ENCODE measurements around the gene QRICH2. TPM values are rescaled to one million over a fixed set of nuclear protein-coding genes. Genes with fewer than 3 reads are reported as not detected.

Gene QRICH2
- total and polyA plus RNA-seq, 10 donors, result 1.3 to 3.1 (median 2.6) TPM

- H3K4me3 ChIP-seq, result no peak overlapping the region
- H3K4me1 ChIP-seq, result peaks cover 0 to 4% (median 0%) of the 10 kb centered on the region in 6 donors
- WGBS, 5 donors, result 92 to 98% (median 96%) methylated on average over 9 of the region's 9 CpGs
- H3K36me3 ChIP-seq, result peaks cover 0 to 27% (median 7%) of the 10 kb centered on the region in 6 donors
- DNase-seq, result no peak
- intact Hi-C loops (cut with DNase I; ENCODE audit: low total_unique reads), result no loop called here
- H3K9me3 ChIP-seq, result no peaks in the 10 kb centered on the region
- no peak overlapping the region for H3K27ac ChIP-seq
- TF ChIP-seq POLR2AphosphoS5 (IDR thresholded peaks at IDR 0.05) (no peak), POLR2A (IDR thresholded peaks at IDR 0.05) (no peak)
- TF ChIP-seq, protein P1, sequence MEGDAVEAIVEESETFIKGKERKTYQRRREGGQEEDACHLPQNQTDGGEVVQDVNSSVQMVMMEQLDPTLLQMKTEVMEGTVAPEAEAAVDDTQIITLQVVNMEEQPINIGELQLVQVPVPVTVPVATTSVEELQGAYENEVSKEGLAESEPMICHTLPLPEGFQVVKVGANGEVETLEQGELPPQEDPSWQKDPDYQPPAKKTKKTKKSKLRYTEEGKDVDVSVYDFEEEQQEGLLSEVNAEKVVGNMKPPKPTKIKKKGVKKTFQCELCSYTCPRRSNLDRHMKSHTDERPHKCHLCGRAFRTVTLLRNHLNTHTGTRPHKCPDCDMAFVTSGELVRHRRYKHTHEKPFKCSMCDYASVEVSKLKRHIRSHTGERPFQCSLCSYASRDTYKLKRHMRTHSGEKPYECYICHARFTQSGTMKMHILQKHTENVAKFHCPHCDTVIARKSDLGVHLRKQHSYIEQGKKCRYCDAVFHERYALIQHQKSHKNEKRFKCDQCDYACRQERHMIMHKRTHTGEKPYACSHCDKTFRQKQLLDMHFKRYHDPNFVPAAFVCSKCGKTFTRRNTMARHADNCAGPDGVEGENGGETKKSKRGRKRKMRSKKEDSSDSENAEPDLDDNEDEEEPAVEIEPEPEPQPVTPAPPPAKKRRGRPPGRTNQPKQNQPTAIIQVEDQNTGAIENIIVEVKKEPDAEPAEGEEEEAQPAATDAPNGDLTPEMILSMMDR (IDR thresholded peaks at IDR 0.05 in 8 of 11, conservative IDR thresholded peaks at IDR 0.05 in 3 of 11), result no peak
- H3K27me3 ChIP-seq (replicated peaks in 1 of 7), result no peaks in the 10 kb centered on the region
These were observed 27.8 kb upstream of the QRICH2 start for GRCh38 chr17:76335716-76336381.

GRCh38 chr17:76333673-76334505, 25.8 kb upstream of the QRICH2 start:
- 73 to 86% (median 84%) methylated on average over 11 of the region's 11 CpGs for WGBS, 5 donors
- no peak overlapping the region for H3K4me3 ChIP-seq
- no peaks in the 10 kb centered on the region for H3K27me3 ChIP-seq (replicated peaks in 1 of 7)
- TF ChIP-seq POLR2A (IDR thresholded peaks at IDR 0.05) (no peak), POLR2AphosphoS5 (IDR thresholded peaks at IDR 0.05) (no peak)
- TF ChIP-seq, protein P1 (IDR thresholded peaks at IDR 0.05 in 8 of 11, conservative IDR thresholded peaks at IDR 0.05 in 3 of 11), result no peak
- DNase-seq, result peak; percentile 16
- peaks cover 0 to 4% (median 0%) of the 10 kb centered on the region in 6 donors for H3K4me1 ChIP-seq
- H3K27ac ChIP-seq, result no peak overlapping the region
- intact Hi-C loops (cut with DNase I; ENCODE audit: low total_unique reads), result no loop called here
- H3K36me3 ChIP-seq, result peaks cover 0 to 35% (median 23%) of the 10 kb centered on the region in 6 donors
- no peaks in the 10 kb centered on the region for H3K9me3 ChIP-seq

GRCh38 chr17:76331083-76331482, 23.0 kb upstream of the QRICH2 start:
- intact Hi-C loops (cut with DNase I; ENCODE audit: low total_unique reads), result no loop called here
- no peaks in the 10 kb centered on the region for H3K9me3 ChIP-seq
- no peak for DNase-seq
- peaks cover 0 to 17% (median 4%) of the 10 kb centered on the region in 6 donors for H3K4me1 ChIP-seq
- peaks cover 0 to 63% (median 42%) of the 10 kb centered on the region in 6 donors for H3K36me3 ChIP-seq
- 90 to 99% (median 96%) methylated on average over 2 of the region's 2 CpGs for WGBS, 5 donors
- TF ChIP-seq POLR2AphosphoS5 (IDR thresholded peaks at IDR 0.05), result no peak
- TF ChIP-seq, protein P1 (IDR thresholded peaks at IDR 0.05 in 8 of 11, conservative IDR thresholded peaks at IDR 0.05 in 3 of 11), result no peak
- no peak for TF ChIP-seq POLR2A (IDR thresholded peaks at IDR 0.05)
- no peak overlapping the region for H3K4me3 ChIP-seq
- no peak overlapping the region for H3K27ac ChIP-seq
- H3K27me3 ChIP-seq (replicated peaks in 1 of 7), result no peaks in the 10 kb centered on the region

GRCh38 chr17:76329664-76330063, 21.6 kb upstream of the QRICH2 start:
- 90 to 95% (median 93%) methylated on average over 8 of the region's 8 CpGs for WGBS, 5 donors
- Histone ChIP-seq H3K4me1 (peaks cover 0 to 19% (median 5%) of the 10 kb centered on the region in 6 donors), H3K27me3 (replicated peaks in 1 of 7) (no peaks in the 10 kb centered on the region), H3K9me3 (no peaks in the 10 kb centered on the region), H3K4me3 (no peak overlapping the region), H3K36me3 (peaks cover 0 to 72% (median 42%) of the 10 kb centered on the region in 6 donors), H3K27ac (no peak overlapping the region)
- DNase-seq, result no peak
- intact Hi-C loops (cut with DNase I; ENCODE audit: low total_unique reads), result no loop called here
- no peak for TF ChIP-seq POLR2AphosphoS5 (IDR thresholded peaks at IDR 0.05)
- TF ChIP-seq POLR2A (IDR thresholded peaks at IDR 0.05), result no peak
- TF ChIP-seq, protein P1 (IDR thresholded peaks at IDR 0.05 in 8 of 11, conservative IDR thresholded peaks at IDR 0.05 in 3 of 11), result no peak

Measured in spleen (tissue), 11 donors.